Heart left ventricle (tissue), 13 donors: ENCODE data around the gene SNX1.

Experiments used
- POLR2A ChIP-seq, 2 donors: fragments of 450-650 bp; IDR thresholded peaks; one replicate each; pipeline ENCODE4 v1.6.1; 2017; ENCODE audit warnings: antibody characterized with exemption in 2 of 2, mild to moderate bottlenecking in 2 of 2, moderate library complexity in 2 of 2
- TF ChIP-seq, protein P1 (sequence below), 12 donors: fragments of 200-600 bp; sonication (generic) in 4 of 12; IDR thresholded peaks; one replicate each; pipeline versions ENCODE4 v1.5.0 to v1.8.0; 2018 to 2022; ENCODE audit warnings: antibody characterized with exemption in 12 of 12, mild to moderate bottlenecking in 5 of 12
- donor health status: ischemic (EF 13 %, LVEDD 7.1; RV severe dilation, severe dysfunction).
- donor health status: DM: no; HTN: yes; CAD: no.
- donor health status: DM: no; HTN: no; CAD: no.
- donor health status: ischemic (EF 25% LVEDD 6.9; RV normal size, moderate dysfunction).
- donor health status: ischemic (EF 25% LVEDD 5.7; RV mildly dilated, moderate dysfunction).
- donor health status: ischemic (EF 35%, LVEDD 5.7; RV mildly dilated, moderate dysfunction).
- donor health status: nonischemic (EF 11% LVEDD 7.7; RV severe dilation, severe dysfunction).
- donor health status: DM: yes; HTN: yes; CAD: no.
- donor health status: PGD.
- donor health status: ischemic (EF 29% LVEDD 5.4; RV normal size, mild dysfunction).
- donor health status: nonischemic (EF 23%, LVEDD 6.1; RV moderate dilation, normal function).

GRCh38 chr15:64082757-64083156, 13.0 kb upstream of the SNX1 start:
- TF ChIP-seq, protein P1, sequence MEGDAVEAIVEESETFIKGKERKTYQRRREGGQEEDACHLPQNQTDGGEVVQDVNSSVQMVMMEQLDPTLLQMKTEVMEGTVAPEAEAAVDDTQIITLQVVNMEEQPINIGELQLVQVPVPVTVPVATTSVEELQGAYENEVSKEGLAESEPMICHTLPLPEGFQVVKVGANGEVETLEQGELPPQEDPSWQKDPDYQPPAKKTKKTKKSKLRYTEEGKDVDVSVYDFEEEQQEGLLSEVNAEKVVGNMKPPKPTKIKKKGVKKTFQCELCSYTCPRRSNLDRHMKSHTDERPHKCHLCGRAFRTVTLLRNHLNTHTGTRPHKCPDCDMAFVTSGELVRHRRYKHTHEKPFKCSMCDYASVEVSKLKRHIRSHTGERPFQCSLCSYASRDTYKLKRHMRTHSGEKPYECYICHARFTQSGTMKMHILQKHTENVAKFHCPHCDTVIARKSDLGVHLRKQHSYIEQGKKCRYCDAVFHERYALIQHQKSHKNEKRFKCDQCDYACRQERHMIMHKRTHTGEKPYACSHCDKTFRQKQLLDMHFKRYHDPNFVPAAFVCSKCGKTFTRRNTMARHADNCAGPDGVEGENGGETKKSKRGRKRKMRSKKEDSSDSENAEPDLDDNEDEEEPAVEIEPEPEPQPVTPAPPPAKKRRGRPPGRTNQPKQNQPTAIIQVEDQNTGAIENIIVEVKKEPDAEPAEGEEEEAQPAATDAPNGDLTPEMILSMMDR (IDR thresholded peaks at IDR 0.05) = no peak
- no peak for TF ChIP-seq POLR2A (IDR thresholded peaks at IDR 0.05)
